Glomerular visceral epithelial cell (primary cell): ENCODE measurements around the gene VTI1A.
"Not testable (repeated sequence)": the region's sequence is repeated elsewhere in the genome, so short reads cannot be mapped to it uniquely, and the experiment has no call there.

Source experiments
- DNase-seq: peaks from one replicate; pipeline ENCODE4 v3.0.0-alpha.2; 2016; ENCODE audit errors: extremely low spot score

VTI1A gene

GRCh38 chr10:112454910-112455779, 8.1 kb downstream of the VTI1A start:
- no peak for DNase-seq

GRCh38 chr10:112456533-112456932, 9.5 kb downstream of the VTI1A start:
- DNase-seq, result no peak

GRCh38 chr10:112460366-112460765, 13.4 kb downstream of the VTI1A start:
- DNase-seq, result no peak

- DNase-seq, result no peak
Observed at GRCh38 chr10:112461029-112461887, 14.2 kb downstream of the VTI1A start.

- DNase-seq, result not testable (repeated sequence)
Observed at GRCh38 chr10:112464074-112464473, 17.1 kb downstream of the VTI1A start.

- DNase-seq, result no peak
Observed at GRCh38 chr10:112465299-112465883, 18.4 kb downstream of the VTI1A start.

GRCh38 chr10:112466802-112467201, 19.8 kb downstream of the VTI1A start:
- DNase-seq, result no peak

GRCh38 chr10:112467541-112468075, 20.6 kb downstream of the VTI1A start:
- no peak for DNase-seq

- peak; percentile 39 for DNase-seq
Observed at GRCh38 chr10:112471878-112472487, 25.0 kb downstream of the VTI1A start.

GRCh38 chr10:112475575-112476218, 28.7 kb downstream of the VTI1A start:
- peak; percentile 8 for DNase-seq

GRCh38 chr10:112481602-112482001, 34.6 kb downstream of the VTI1A start:
- DNase-seq, result no peak

GRCh38 chr10:112484399-112484798, 37.4 kb downstream of the VTI1A start:
- no peak for DNase-seq

GRCh38 chr10:112487964-112488363, 40.9 kb downstream of the VTI1A start:
- no peak for DNase-seq

GRCh38 chr10:112490545-112490944, 43.5 kb downstream of the VTI1A start:
- no peak for DNase-seq

- no peak for DNase-seq
Observed at GRCh38 chr10:112491144-112491543, 44.1 kb downstream of the VTI1A start.

- DNase-seq, result no peak
Observed at GRCh38 chr10:112492736-112493135, 45.7 kb downstream of the VTI1A start.

GRCh38 chr10:112497347-112497950, 50.4 kb downstream of the VTI1A start:
- DNase-seq, result no peak

- no peak for DNase-seq
Observed at GRCh38 chr10:112498806-112499205, 51.8 kb downstream of the VTI1A start.

GRCh38 chr10:112499985-112500384, 53.0 kb downstream of the VTI1A start:
- DNase-seq, result not testable (repeated sequence)

- DNase-seq, result no peak
Observed at GRCh38 chr10:112502536-112502935, 55.5 kb downstream of the VTI1A start.

GRCh38 chr10:112503643-112504042, 56.6 kb downstream of the VTI1A start:
- DNase-seq, result no peak
